T-helper 2 cell (primary cell): ENCODE data around the gene REP15.
"Not testable (repeated sequence)": the region's sequence is repeated elsewhere in the genome, so short reads cannot be mapped to it uniquely, and the experiment has no call there.

Experiments used
- DNase-seq, 5 experiments: peaks; one replicate each; pipeline versions ENCODE4 v3.0.0 to v3.0.0-alpha.2; 2012 to 2022

Gene REP15

GRCh38 chr12:27696864-27697564 is 767 bp downstream of the REP15 start:
- DNase-seq, result no peak

GRCh38 chr12:27703720-27704452 is 7.6 kb downstream of the REP15 start:
- DNase-seq, result peak in 4 of 5 experiments; percentile 15 to 80 (median 40)

- DNase-seq, result no peak
These were observed 9.0 kb downstream of the REP15 start for GRCh38 chr12:27705263-27705662.

DNA sequence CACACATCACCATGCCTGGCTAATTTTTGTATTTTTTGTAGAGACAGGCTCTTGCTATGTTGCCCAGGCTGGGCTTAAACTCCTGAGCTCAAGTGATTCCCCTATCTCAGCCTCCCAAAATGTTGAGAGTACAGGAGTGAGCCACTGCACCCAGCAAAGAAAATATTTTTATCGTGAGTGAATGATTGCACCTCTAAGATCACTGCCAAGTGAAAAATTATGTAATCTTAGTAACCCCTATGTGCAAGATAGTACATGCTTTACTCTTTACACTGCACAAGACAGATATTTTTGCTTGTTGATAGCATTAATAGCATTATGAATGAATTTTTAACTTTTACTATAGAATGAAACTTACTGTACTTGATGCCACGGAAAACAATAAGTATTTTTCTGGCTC is 11.0 kb downstream of the REP15 start:
- no peak for DNase-seq

DNA sequence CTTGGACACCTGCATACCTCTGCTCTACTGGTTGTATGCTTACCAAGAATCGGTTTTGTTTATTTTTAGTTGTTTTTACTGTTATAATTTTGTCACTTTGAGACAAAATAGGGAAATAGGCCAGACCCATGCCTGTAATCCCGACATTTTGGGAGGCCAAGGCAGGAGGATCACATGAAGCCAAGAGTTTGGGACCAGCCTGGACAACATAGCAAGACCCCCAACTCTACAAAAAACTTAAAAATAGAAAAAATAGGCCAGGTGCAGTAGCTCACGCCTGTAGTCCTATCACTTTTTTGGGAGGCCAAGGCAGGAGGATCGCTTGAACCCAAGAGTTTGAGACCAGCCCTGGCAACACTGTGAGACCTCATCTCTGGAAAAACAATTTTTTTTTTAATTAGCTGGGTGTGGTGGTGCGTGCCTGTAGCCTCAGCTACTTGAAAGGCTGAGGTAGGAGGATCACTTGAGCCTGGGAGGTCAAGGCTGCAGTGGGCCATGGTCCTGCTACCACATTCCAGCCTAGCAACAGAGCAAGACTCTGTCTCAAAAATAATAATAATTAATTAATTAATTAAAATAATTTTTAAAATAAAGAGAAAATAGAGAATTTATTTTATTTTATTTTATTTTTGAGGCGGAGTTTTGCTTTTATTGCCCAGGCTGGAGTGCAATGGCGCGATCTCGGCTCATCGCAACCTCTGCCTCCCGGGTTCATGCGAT is 13.1 kb downstream of the REP15 start:
- DNase-seq, result no peak

GRCh38 chr12:27709932-27710591 is 13.8 kb downstream of the REP15 start:
- peak in 1 of 5 experiments; percentile 60 for DNase-seq

DNA sequence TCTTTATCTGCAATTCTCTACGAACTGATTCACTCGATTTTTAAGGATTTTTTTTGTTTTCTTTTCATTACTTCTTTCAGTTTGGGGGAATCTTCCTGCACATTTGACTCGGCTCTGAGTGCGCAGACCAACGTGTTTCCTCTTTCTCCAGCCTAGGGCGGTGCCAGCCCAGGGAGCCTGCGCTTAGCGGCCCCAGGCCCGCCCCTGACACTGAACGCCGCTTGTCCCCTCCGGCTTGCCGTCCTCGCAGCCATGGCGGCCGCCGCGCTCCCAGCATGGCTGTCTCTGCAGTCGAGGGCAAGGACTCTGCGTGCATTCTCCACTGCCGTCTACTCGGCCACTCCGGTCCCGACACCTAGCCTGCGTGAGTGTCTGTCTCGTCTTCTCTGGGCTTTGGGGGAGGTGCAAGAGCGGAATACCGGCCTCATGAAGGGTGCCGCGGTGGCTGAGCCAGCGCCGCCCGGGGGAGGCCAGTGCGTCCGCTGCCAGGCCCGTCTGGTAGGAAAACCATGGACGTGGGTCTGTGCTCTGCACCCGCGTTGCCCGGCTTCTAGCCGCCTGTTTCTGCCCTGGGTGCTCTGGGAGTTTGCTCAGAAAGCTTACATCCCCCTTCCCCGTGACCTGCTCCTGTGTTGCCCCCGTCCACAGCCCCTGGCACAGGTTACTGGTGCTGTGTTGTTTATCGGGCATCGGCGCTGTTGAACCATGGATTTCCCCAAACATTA is 14.5 kb downstream of the REP15 start, which contains the start of gene MRPS35:
Gene MRPS35, plus strand, starts transcription at position 241 of the 725 bp plus-strand sequence. Its CDS starts 12 bp downstream, at position 253.
- DNase-seq, result peak; percentile 83 to 96 (median 87)

GRCh38 chr12:27711317-27711682 is 15.1 kb downstream of the REP15 start:
- DNase-seq, result peak in 1 of 5 experiments; percentile 48

- DNase-seq, result no peak
These were observed 15.7 kb downstream of the REP15 start for GRCh38 chr12:27711967-27712366.

DNA sequence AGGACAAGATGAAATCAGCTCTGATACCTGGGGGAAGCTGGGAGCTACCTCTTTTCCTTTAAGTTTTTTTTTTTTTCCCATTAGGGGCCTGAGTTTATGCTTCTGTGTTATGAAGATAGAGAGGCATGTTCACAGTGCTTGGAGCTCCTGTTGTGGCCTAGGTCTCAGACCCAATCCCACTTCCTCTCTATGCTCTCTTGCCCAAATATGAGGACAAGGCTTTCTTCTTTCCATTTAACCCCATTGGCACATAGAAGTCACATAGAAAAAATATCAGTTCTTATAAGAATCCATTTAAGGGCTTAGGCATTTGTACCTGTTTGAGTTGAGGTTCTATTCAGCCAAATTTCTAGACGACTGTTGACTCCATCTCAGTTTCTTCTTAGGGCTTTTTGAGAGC is 27.0 kb downstream of the REP15 start:
- no peak for DNase-seq

GRCh38 chr12:27730097-27730588 is 33.9 kb downstream of the REP15 start:
- no peak for DNase-seq

DNA sequence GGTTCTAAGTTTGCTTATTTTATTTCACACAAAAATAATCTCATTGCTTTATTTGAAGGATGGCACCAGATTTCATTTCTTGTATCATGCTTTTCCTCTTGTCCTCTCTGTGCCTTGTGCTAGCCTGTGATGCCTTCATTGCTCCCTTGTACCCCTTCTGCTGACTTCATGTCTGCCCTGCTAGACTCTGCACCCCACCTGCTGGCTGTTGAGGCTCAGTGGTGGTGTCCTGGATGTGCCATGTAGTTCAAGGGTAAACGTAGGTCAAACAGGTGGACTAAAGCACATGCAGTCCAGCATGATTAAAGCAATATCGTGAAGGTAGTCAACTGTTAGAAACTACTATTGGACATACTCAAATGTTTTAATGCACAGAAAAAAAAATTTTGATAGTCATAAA is 36.0 kb downstream of the REP15 start:
- peak in 1 of 5 experiments; percentile 47 for DNase-seq

- DNase-seq, result peak in 1 of 5 experiments; percentile 53
These were observed 36.9 kb downstream of the REP15 start for GRCh38 chr12:27733052-27733656.

DNA sequence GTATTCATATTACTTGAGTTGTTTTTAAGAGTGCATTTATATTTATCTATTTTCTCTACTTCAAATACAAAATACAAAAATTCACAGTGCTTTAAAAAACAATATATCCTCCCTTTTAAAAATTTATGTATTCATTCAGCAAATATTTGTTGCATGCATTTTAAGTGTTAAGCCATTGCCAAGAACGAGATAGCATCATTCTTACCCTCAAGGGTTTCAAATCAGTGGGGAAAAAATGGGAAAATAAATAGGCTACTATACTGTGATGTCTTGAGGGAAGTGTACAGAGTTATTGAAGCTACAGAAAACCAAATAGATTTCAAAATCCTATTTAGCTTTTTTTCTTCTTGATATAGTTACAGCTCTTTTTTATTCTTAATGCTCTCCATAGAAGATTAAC is 37.5 kb downstream of the REP15 start:
- DNase-seq, result no peak

DNA sequence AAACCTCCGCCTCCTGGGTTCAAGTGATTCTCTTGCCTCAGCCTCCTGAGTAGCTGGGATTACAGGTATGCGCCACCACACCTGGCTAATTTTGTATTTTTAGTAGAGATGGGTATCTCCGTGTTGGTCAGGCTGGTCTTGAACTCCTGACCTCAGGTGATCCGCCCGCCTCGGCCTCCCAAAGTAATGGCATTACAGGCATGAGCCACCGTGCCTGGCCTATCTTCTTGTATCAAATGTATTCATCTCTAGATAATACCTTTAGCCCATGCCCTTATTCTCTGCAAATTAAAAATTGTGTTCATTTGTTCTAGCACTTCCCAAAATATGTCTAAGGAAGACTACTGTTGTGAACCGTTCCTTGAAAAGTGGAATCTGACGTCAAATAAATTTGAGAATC is 38.1 kb downstream of the REP15 start:
- DNase-seq, result not testable (repeated sequence)

DNA sequence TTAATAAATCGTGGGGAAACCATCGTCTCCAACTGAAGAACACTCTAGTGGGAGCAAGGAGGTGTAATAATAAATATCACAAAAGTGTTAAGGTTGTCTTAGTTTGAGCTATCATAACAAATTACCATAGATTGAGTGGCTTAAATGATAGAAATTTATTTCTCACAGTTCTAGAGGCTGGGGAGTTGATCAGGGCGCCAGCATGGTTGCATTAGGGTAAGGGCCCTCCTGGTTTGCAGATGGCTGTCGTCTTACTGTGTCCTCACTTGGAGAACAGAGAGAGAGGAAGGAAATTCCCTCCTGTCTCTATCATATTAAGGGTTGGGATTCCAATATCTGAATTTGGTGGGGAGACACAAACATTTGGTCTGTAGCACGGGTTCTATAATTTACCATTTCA is 47.4 kb downstream of the REP15 start:
- no peak for DNase-seq

GRCh38 chr12:27745734-27746133 is 49.5 kb downstream of the REP15 start:
- not testable (repeated sequence) for DNase-seq
